Ureter (tissue), 1 donor: ENCODE results near the gene ABCC4. TPM values are rescaled to one million over a fixed set of nuclear protein-coding genes. Genes with fewer than 3 reads are reported as not detected.

Experiments
- DNase-seq: peaks from one replicate; pipeline ENCODE4 v3.0.0-alpha.2; 2020; ENCODE audit warnings: low spot score
- total RNA-seq: library from RNA; stranded (reverse); gene quantifications from one replicate; pipeline ENCODE4 v1.2.4, GENCODE V29; 2023
- donor health status: DM: yes; HTN: yes; CAD: no.

Gene ABCC4
- total RNA-seq, 1 donor from 2014 or later = 46.2 TPM

DNA sequence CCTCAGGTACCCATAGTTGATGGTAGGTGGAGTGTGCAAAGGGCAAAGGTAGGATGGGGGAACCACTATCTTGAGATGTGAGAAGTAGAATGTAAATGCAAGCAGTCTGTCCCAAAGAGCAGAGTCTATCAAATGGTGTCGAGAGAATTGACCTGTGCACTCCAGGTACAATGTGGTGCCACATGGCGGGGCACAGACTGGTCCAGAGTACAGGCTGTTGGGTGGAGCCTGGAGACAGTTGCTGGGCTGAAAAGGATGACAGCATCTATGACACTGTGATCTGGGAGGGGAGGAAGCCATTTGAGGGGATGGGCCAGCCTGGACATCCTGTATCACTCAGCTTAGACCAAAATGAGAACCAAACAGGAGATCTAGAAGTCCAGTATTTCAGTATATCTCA, 180.6 kb downstream of the ABCC4 start:
- DNase-seq = no peak

DNA sequence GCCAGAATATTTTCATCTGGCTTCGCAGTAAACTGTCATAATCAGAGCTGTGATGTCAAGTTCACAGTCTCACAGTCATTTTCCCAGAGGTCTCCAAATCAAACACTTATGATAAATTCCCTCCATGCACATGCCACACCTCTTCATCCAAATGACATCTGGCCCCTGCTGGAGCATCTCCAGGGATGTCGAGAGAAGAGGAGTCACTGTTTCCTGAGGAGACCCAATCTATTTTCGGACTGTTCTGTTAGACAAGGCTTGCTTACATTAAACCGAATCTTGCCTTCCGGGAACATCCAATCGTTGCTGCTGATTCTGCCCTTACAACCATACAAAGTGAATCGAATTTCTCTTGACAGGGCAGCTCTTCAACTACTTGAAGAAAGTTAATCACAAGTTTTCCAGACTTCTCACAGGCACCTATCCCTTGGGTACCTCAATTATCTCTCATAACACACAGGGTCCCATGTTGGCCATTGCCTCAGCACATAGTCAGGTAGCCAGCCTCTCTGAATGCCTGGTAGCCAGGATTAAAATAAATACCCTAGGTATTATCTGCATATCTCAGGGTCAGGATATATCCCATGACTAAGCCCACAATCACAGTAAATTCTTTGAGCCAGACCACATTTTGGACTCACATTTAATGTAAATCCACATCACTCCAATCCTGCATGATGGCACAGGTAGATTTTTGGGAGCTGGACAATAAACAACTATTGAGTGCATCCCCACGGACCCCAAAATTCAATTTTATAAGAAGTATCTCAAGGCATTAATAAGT, 182.5 kb downstream of the ABCC4 start:
- no peak for DNase-seq

DNA sequence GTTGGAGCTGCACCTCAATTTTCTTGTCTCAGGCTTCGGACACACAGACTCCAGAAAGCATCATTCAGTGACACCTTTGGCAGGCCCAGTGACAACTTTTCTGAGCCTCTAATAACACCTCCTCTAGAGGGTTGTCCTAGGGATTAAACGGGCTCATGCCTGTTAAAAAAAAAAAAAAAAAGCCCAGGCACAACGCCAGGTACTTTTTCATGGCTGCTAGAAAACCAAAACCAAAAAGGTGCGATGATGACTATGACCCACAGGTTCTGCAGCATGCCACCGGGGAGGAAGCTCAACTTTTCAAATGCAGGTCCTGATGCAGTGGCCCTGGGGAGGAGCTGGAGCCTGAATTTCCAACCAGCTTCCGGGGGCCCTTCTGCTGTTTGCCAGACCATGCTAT, 184.2 kb downstream of the ABCC4 start:
- DNase-seq = no peak

DNA sequence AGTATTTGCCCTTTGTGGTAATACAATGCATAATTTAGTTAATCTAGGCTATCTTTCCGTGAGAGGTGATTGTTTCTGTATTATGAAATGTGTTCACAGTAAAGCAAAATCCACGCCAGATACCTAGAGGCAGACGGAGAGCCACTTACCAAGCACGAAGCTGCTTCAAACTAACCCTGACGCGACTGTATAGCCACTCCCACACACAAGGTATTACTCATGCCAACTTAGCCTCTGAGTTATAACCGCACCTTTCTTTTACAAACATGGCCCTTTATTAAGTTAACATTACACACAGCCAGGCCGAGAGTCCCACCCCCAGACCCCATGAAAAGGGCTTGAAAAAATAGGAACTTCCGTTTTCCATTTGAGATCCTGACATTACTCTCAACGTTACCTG, 185.7 kb downstream of the ABCC4 start:
- no peak for DNase-seq

DNA sequence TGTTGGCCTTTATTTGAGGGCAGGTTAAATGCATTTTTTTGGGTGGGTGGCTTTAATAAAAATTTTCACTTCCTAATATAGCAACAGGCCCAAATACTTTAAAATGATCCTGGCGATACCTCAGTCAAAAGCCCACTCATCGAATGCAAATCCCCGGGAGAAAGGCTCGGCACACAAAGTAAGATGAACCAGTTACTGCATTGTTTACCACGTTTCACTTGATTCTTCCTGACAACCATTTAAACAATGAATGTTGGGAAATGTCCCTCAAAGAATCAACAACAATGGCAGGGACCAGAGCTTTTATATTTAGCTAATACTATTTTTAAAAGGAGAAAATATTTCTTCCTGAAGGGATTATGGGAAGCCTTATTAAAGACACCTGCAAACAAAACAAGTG, 187.7 kb downstream of the ABCC4 start:
- no peak for DNase-seq

DNA sequence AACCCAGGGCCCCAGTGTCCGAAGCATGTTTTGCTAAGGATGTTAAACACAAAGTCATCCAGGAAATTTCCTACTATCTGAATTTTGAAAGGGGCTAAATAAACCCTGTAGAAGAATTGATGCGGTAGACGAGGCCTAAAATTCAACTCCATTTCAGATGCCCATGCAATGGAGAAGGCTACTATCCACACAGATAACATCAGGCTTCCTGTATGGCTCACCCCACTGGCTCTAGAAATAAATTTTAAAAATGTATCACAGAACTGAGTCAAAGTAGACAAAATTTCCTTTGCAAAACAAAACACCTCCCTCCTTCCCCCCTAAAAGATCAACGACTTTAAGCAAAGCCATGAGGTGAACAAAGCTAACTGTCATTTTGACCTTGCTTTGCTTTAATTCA, 188.4 kb downstream of the ABCC4 start:
- no peak for DNase-seq

DNA sequence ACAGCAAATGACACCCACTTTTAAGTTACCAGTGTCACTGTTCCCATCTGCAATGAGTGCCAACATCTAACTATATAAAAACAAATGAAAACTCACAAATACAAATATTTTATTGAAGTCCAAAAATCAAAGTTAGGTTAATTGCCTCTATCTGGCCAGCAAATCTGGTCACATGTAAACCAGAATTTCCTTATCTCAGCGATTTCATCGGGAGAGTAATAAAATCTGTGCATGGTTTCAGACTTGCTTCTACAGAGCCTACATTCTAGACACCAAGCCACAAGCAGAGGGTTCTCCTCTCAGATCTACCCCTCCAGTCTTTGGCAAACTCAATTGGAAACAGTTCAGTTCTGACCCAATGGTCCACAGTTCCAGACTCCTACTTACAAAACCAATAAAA, 189.6 kb downstream of the ABCC4 start:
- no peak for DNase-seq

DNA sequence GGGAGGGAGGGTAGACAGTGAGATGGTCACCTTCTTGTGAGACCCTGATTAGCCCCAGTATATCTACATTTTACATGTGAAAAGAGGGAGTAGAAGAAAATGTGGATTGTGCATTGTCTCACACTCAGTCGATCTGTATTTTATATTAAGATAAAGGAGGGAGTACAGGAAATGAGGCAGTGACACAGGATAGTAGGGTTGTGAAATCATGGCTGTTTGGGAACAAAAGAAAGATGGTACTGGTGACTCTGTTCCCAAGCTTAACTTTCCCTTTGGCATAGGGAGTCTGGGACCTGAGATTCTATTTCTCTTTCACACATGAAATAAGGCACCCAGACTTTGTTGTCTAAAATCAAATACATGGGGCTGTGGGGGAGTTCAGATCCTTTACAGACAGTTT, 194.7 kb downstream of the ABCC4 start:
- DNase-seq = no peak

DNA sequence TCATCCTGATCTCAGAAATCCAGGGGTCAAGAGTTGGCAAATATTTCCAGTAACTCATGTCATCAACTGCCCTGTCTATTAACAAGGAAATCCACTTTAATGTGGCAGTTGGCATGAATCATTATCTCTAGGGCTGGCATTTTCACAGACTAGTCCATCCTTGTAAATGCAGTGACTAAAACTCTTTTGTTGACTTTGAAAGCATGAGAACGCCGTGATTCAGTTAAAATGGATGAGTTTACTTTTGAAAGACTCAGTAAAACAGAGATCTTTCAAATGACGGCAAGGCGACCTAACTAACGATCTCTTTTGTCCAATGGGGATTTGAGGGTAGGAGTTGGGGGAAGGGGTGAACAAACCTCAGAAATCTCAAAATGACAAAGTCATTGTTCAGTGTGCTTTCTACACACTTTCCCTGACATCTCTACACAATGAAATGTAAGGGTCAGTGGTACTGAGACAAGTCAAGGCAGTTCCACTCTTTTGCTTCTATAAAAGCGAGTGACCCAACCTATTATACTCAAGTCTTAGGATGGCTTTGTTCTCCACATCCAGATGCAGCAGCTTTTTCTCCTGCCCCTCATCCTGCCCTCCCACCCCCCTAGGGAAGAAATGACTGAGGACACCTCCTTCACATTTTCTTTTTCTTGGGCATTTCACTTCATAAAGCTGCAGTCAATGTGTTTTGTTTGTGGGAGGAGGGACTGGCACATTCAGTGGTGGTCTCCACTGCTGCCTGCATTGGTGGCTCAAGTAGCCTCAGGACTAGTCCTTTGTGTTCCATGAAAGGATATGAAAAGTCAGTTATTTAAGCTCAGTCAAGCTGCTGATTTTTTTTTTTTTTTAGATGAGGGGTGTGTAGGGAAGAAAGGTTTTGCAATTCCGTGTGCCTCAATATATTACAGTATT, 200.5 kb downstream of the ABCC4 start:
- DNase-seq = no peak

DNA sequence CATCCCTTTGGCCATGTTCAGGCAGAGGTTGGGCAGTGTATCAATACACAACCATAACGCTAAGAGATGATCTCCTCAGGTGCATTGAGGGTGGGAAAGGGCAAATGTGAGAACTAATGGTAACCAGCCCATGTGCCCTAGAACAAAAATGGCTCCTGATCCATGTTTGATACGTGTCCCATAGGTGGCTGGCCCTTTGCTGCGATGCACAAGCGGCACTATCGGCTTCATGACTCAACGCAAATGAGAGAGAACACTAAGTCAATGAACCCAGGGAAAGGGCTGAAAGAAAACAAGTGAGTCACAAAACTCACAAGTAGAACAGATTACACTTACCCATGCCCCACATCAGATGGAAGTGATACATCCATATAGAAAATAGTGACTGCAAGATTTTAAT, 201.7 kb downstream of the ABCC4 start:
- no peak for DNase-seq

DNA sequence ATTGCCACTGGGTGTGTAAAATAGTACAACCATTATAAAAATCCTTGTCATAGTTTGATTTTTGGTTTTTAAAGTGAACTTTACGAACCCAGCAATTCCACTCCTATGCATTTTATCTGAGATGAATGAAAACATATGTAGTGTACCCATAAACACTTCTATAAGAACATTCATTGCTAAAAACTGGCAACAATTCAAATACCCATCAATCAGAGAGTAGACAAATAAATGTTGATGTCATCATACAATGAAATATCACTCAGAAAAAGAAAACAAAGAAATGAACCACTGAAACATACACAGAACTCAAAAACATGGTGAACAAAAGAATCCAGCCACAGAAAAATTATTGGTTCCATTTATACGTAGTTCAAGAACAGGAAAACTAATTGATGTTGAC, 202.3 kb downstream of the ABCC4 start:
- DNase-seq = no peak

DNA sequence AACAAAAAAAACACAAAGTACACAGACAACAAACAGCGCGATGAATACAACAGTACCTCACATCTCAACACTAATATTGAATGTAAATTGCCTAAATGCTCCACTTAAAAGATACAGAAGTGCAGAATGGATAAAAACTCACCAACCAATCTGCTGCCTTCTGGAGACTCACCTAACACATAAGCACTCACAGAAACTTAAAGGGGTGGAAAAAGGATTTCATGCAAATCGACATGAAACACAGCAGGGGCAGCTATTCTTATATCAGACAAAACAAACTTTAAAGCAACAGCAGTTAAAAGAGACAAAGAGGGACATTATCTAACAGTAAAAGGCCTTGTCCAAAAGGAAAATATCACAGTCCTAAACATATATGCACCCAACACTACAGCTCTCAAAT, 209.5 kb downstream of the ABCC4 start:
- no peak for DNase-seq

DNA sequence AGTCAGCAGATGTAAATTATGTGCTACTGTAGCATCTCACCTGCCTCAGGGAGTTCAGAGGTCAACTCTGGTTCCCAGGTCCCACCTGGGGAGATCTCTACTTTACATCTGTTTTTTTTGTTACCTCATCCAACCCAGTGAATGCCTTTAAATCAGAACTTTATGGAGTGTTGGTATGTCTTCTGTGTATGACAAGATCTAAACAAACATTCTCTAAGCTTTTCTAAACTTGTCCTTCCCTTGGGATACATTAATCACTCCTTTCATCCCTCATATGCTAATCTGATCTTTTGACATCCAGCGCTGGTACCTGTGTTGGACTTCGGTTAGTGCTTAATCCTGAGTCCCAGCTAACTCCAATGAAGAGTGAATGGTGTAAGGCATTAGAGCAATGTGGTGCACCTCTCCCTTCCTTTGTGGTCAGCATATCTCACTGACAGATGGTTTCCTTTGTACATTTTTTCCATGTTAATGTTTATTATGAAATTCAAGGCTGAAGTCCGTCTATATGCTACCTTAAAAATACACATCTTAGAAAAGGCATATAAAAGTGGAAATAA, 213.4 kb downstream of the ABCC4 start:
- no peak for DNase-seq

DNA sequence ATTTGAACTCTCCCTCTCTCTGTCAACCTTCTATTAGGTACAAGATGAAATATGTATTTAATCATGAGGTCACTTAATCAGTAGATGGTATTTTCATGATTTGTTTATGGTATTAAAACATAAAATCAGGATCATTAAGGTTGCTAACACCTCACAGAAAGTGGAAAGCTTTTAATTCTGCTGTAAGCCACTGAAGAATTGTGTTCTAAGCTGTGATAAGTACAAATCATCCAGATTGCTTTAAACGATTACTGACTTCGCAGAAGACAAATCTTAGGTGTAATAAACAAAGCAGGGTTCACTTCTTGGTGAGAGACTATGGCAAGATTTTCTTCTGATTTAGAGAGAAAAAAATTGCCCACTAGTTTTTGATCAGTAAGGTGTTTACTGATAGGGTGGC, 214.5 kb downstream of the ABCC4 start:
- no peak for DNase-seq

DNA sequence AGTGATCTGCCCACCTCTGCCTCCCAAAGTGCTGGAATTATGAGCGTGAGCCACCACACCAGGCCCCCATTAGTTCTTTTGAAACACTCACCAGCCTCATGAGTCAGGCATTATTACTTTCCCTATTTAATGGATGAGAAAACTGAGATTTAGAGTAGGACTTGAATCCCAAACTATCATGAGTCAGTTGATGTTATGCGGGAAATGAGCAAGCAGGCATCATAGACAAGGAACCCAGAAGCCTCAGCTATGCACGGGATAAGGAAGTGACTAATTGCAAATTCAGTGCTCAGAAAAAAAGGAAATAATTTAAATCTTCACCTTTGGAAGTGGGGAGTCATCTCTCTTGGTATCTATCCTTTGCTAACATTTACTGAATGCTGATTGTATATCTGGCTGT, 217.5 kb downstream of the ABCC4 start:
- DNase-seq = no peak

DNA sequence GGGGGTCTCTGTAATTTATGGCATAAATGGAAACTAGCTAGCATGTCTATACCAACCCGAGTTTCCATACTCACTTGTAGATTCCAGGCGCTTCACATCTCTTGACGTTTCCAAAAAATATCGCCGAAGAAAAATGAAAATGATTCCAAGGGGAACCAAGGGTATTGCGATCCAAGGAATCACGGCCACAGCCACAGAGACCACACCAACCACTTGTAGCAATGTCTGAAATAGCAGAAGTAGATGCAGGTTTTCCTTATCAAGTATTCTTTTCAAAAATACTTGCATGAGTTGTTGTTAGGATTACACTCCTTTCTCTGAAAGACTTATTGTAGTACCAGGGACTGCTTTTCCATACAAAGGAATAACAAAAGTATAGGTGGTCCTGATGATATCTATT, 218.2 kb downstream of the ABCC4 start:
- no peak for DNase-seq

DNA sequence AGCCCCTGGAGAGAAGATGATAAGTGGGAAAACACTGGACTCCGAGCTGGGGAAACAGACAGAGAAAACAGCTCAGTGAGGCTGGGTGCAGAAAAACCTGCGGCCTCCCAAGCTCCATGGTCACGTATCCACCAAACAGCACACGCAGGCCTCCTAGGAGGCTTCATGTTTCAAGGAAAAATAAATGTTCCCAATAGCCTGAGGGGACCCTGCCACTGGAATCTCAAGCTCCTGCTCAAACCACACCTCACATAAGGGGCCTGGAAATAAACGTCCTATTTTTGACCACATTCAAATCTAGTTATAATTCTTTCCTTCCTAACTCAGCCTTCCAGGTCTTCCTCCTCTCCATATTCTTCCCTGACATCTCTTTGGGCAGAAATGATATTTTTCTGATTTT, 225.7 kb downstream of the ABCC4 start:
- DNase-seq = no peak

DNA sequence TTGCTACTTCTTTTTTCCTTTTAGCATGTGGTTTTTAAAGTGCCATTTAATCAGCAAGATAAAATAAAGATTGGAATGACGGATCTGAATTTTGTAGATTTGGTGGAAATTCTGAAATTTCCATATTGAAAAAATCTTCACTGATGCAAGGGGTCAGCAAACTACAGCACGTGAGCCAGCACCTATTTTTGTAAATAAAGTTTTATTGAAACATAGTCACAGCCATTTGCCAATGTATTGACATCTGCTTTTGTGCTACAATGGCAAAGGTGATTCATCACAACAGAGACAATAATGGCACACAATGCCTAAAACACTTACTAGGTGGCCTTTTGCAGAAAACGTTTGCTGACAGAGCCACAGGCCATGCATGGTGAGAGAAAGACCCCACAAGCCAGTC, 226.4 kb downstream of the ABCC4 start:
- DNase-seq = no peak

DNA sequence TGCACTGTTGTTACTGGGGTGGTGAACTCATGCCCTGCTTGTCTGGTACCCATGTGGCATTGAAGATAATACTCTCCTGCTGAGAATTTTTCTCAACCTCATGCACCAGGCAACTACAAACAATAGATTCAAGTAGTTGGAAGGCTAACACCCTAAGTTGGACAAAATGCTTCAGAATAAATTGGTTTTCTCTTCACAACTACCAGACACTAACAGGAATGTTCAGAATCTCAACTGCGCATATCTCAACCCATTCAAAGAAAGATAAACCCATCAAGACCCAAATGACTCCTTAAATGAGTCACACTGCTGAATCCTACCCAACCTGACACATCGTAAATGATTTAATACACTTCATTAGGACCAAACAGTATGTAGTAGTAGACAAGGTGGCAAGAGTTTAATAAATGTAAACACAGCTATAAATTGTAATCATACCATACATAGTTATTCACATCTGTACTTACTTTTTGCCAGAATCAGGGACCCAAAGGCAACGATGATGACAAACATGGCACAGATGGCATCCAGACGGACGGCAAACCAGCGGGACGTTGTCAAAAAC, 227.4 kb downstream of the ABCC4 start:
- no peak for DNase-seq

DNA sequence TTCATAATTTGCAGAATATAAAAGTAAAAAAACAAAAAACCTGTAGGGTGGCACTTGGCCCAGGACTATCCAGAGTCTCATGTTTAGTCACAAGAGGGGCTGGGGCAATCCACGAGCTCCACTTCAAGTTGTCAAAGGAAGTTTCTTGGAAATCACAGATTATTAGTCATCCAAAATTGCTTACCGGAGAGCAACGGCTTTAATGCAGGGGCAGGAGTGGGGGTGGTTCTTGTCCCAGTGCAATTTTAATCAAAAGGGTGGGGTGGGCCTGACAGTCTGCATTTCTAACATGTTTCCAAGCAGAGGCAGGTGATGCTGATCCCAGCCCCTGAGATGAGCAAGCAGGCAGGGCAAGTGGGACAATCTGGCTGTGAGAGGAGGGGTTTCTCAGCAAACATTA, 233.9 kb downstream of the ABCC4 start:
- DNase-seq = no peak

DNA sequence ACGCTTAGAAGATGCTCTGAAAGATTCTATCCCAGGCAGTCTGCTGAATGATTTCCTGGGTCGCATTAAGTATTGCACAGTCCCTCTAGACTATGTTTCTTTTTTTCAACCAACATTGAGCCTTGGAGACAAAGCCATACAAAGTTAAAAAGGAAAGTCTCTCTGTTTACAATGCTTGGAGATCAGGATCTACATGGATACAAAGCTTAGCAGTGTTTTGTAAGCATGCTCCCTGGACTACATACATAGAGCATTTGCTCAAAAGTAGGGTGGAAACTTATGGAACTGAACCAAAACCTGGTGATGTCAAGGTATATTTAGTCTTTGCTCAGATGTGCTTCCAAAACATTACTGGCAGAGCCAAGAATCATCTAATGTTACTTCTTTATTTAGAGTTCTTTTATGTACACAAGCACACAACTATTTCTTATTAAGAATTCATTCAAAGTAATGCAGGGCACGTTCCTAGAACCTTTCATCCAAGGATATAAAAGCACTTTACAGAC, 241.2 kb downstream of the ABCC4 start:
- DNase-seq = no peak

DNA sequence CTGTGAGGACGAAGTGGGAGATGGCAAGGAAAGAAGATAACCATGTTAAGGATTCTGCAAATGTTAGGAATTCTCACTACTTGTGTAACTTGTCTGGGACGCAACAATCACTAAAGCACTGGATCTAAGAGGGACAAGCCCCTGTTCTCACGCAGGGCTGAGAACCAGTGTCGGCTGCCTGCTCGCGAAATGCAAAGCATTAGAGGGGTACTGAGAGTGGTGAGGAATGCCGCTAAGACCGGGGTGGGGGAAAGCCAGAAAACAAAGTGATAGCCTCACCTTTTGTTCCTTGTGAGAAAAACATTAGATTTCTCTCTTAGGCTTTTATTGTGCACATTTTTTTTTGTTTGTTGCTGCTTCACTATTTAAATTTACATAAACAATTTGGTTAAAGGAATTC, 241.9 kb downstream of the ABCC4 start:
- no peak for DNase-seq
